GM23338 (cell line): ENCODE data around the gene SCFD2. TPM values are rescaled to one million over a fixed set of nuclear protein-coding genes. Genes with fewer than 3 reads are reported as not detected.

Experiments
- ATAC-seq: fragments of 200-7000 bp; cut with Tn5 transposase; 3 replicates; pipeline ENCODE4 v1.9.1; 2020
- DNase-seq: peaks from one replicate; pipeline ENCODE4 v3.0.0-alpha.2; 2015; ENCODE audit warnings: low spot score
- H2AFZ ChIP-seq: fragments of 200-600 bp; sonication (generic); 2 replicates; pipeline ENCODE4 v1.8.0; 2016; ENCODE audit warnings: antibody characterized with exemption, mild to moderate bottlenecking, moderate library complexity
- H3F3A ChIP-seq: fragments of 200-600 bp; sonication (generic); replicated peaks from 2 replicates; pipeline ENCODE4 v1.8.0; 2017; ENCODE audit warnings: antibody characterized with exemption, mixed run types, low read depth
- H3K27ac ChIP-seq: fragments of 200-600 bp; sonication (generic); 2 replicates; pipeline ENCODE4 v1.6.1; 2016; ENCODE audit warnings: low read depth
- H3K27me3 ChIP-seq: fragments of 200-600 bp; sonication (generic); 2 replicates; pipeline ENCODE4 v1.8.0; 2016; ENCODE audit warnings: mild to moderate bottlenecking, mixed run types, moderate library complexity; ENCODE audit not compliant: insufficient read depth
- H3K36me3 ChIP-seq: fragments of 200-600 bp; sonication (generic); 2 replicates; pipeline ENCODE4 v1.8.0; 2016; ENCODE audit warnings: mild to moderate bottlenecking; ENCODE audit not compliant: insufficient read depth
- H3K4me1 ChIP-seq: fragments of 200-600 bp; sonication (generic); 2 replicates; pipeline ENCODE4 v1.8.0; 2016; ENCODE audit warnings: mild to moderate bottlenecking, moderate library complexity; ENCODE audit not compliant: insufficient read depth
- H3K4me2 ChIP-seq: fragments of 200-600 bp; sonication (generic); 2 replicates; pipeline ENCODE4 v1.7.1; 2017; ENCODE audit warnings: mixed run types
- H3K4me3 ChIP-seq: fragments of 200-600 bp; sonication (generic); 2 replicates; pipeline ENCODE4 v1.6.1; 2016; ENCODE audit warnings: mixed run types
- H3K79me2 ChIP-seq: fragments of 200-600 bp; sonication (generic); replicated peaks from 2 replicates; pipeline ENCODE4 v1.8.0; 2017; ENCODE audit warnings: mild to moderate bottlenecking; ENCODE audit not compliant: insufficient read depth
- H3K9me2 ChIP-seq: fragments of 200-600 bp; sonication (generic); 2 replicates; pipeline ENCODE4 v1.8.0; 2017; ENCODE audit not compliant: insufficient read depth
- H4K20me1 ChIP-seq: fragments of 200-600 bp; sonication (generic); replicated peaks from 2 replicates; pipeline ENCODE4 v1.8.0; 2017; ENCODE audit warnings: mild to moderate bottlenecking; ENCODE audit not compliant: insufficient read depth
- H3K27ac Mint-ChIP-seq: 2 replicates; pipeline ENCODE4 v1.8.0; 2020; ENCODE audit warnings: inconsistent platforms, mild to moderate bottlenecking, moderate library complexity, mixed read lengths
- H3K27me3 Mint-ChIP-seq: 3 replicates; pipeline ENCODE4 v1.8.0; 2022; ENCODE audit warnings: low read depth, mild to moderate bottlenecking, moderate library complexity, mixed read lengths, inconsistent platforms; ENCODE audit not compliant: insufficient read depth, poor library complexity
- H3K36me3 Mint-ChIP-seq: 3 replicates; pipeline ENCODE4 v1.8.0; 2021; ENCODE audit warnings: low read depth, mild to moderate bottlenecking, inconsistent platforms, moderate library complexity, mixed read lengths
- H3K4me1 Mint-ChIP-seq: 3 replicates; pipeline ENCODE4 v1.8.0; 2020; ENCODE audit warnings: mild to moderate bottlenecking, inconsistent platforms, mixed read lengths
- H3K4me3 Mint-ChIP-seq: 3 replicates; pipeline ENCODE4 v1.8.0; 2021; ENCODE audit warnings: moderate library complexity, mild to moderate bottlenecking, inconsistent platforms, mixed read lengths
- H3K9me3 Mint-ChIP-seq: 3 replicates; pipeline ENCODE4 v1.8.0; 2020; ENCODE audit warnings: moderate library complexity, mild to moderate bottlenecking, inconsistent platforms, mixed read lengths
- CREB1 ChIP-seq: fragments of 250-450 bp; sonication (Bioruptor Pico); IDR thresholded peaks from 2 replicates; pipeline ENCODE4 v1.5.0; 2020; ENCODE audit warnings: low read depth, mild to moderate bottlenecking, moderate library complexity
- CTCF ChIP-seq, 2 experiments: fragments of 200-600 bp in 1 of 2; sonication (generic) in 1 of 2; conservative IDR thresholded peaks; 2 replicates each; pipeline versions ENCODE4 v1.5.1 to v1.6.1; 2016 to 2017; ENCODE audit warnings: antibody characterized with exemption in 2 of 2, low read depth in 2 of 2, mild to moderate bottlenecking in 2 of 2, moderate library complexity in 1 of 2
- EZH2 ChIP-seq: fragments of 200-600 bp; sonication (generic); IDR thresholded peaks from one replicate; pipeline ENCODE4 v1.8.0; 2017; ENCODE audit warnings: antibody characterized with exemption, mild to moderate bottlenecking, low read depth; ENCODE audit not compliant: unreplicated experiment
- JUNB ChIP-seq: IDR thresholded peaks from one replicate; pipeline ENCODE4 v1.6.1; 2016; ENCODE audit warnings: antibody characterized with exemption; ENCODE audit not compliant: unreplicated experiment
- NANOG ChIP-seq: IDR thresholded peaks from 2 replicates; pipeline ENCODE4 v1.6.1; 2016; ENCODE audit warnings: antibody characterized with exemption, borderline replicate concordance
- REST ChIP-seq: IDR thresholded peaks from one replicate; pipeline ENCODE4 v1.6.1; 2018; ENCODE audit warnings: antibody characterized with exemption; ENCODE audit not compliant: unreplicated experiment
- STAT1 ChIP-seq: IDR thresholded peaks from one replicate; pipeline ENCODE4 v1.6.1; 2016; ENCODE audit warnings: antibody characterized with exemption; ENCODE audit not compliant: unreplicated experiment
- ZNF114 ChIP-seq: fragments of 250-450 bp; sonication (Bioruptor Pico); IDR thresholded peaks from 2 replicates; pipeline ENCODE4 v1.5.0; 2020; ENCODE audit warnings: mild to moderate bottlenecking, moderate library complexity
- ZNF331 ChIP-seq: fragments of 250-450 bp; sonication (Bioruptor Pico); IDR thresholded peaks from 2 replicates; pipeline ENCODE4 v1.5.0; 2020; ENCODE audit warnings: low read depth, mild to moderate bottlenecking, moderate library complexity
- ZNF462 ChIP-seq: fragments of 250-450 bp; sonication (Bioruptor Pico); IDR thresholded peaks from 2 replicates; pipeline ENCODE4 v1.5.0; 2020; ENCODE audit warnings: mild to moderate bottlenecking, moderate library complexity
- polyA plus RNA-seq: library from polyadenylated mRNA; unstranded; fragments of >200 nt; fragmentation: Nextera tagmentation; extraction: Ambion mirVana; gene quantifications from 2 replicates; pipeline ENCODE4 v1.2.1, GENCODE V29; 2016
- total RNA-seq: library from RNA; depleted of rRNA; stranded (reverse); fragments of >200 nt; shearing (Covaris generic); gene quantifications from 2 replicates; pipeline ENCODE4 v1.2.3, GENCODE V29; 2014
- TF ChIP-seq, protein P1 (sequence below): IDR thresholded peaks from 2 replicates; pipeline ENCODE4 v1.6.1; 2016; ENCODE audit warnings: antibody characterized with exemption

Gene SCFD2
- total and polyA plus RNA-seq, 2 experiments from 2014 or later: 5.7 to 17.5 TPM

DNA sequence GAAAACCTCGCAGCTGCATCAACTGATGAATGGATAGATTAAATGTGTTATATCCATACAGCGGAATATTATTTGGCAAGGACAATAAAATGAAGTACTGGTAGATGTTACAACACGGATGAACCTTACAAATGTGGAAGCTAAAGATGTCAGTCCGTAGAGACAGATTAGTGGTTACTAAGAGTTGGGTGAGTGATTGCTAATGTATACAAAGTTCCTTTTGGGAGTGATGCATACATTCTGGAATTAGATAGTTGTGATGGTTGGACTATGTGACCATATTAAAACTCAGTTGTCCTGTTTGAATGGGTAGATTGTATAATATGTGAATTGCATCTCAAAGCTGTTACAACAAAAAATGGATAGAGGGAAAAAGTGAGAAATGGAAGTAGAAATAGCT, 14.4 kb upstream of the SCFD2 start (continued):
- TF ChIP-seq, protein P1, sequence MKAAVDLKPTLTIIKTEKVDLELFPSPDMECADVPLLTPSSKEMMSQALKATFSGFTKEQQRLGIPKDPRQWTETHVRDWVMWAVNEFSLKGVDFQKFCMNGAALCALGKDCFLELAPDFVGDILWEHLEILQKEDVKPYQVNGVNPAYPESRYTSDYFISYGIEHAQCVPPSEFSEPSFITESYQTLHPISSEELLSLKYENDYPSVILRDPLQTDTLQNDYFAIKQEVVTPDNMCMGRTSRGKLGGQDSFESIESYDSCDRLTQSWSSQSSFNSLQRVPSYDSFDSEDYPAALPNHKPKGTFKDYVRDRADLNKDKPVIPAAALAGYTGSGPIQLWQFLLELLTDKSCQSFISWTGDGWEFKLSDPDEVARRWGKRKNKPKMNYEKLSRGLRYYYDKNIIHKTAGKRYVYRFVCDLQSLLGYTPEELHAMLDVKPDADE: no peak

GRCh38 chr4:53378171-53378482, 12.3 kb upstream of the SCFD2 start:
- peak overlapping the region; percentile 92 for H2AFZ ChIP-seq
- peaks cover 4% of the 10 kb centered on the region; the same call in 1 of the 2 replicates for H3K36me3 ChIP-seq
- H3F3A ChIP-seq: no peaks in the 10 kb centered on the region
- peaks cover 4% of the 10 kb centered on the region; the same call in 1 of the 2 replicates for H3K4me1 ChIP-seq
- ATAC-seq (no peak), DNase-seq (no peak)
- peak overlapping the region; percentile 94 for H3K4me3 ChIP-seq
- H3K4me2 ChIP-seq: peak overlapping the region; percentile 97
- H3K79me2 ChIP-seq: peaks cover 55% of the 10 kb centered on the region
- H3K9me2 ChIP-seq: no peaks in the 10 kb centered on the region
- TF ChIP-seq CREB1 (CRISPR knock-in tag) (no peak), ZNF462 (no peak), ZNF331 (CRISPR knock-in tag) (no peak), EZH2 (no peak), ZNF114 (CRISPR knock-in tag) (no peak), REST (no peak), STAT1 (no peak), NANOG (no peak), JUNB (no peak), CTCF (conservative IDR thresholded peaks at IDR 0.05; ENCODE audit: low read depth in 2 of 2) (no peak)
- TF ChIP-seq, protein P1: no peak
- Mint-ChIP-seq H3K36me3 (peaks cover 12% of the 10 kb centered on the region), H3K27ac (peak overlapping the region; percentile 91), H3K4me3 (peak overlapping the region; percentile 94), H3K27me3 (peaks cover 11% of the 10 kb centered on the region), H3K4me1 (peaks cover 12% of the 10 kb centered on the region), H3K9me3 (no peaks in the 10 kb centered on the region)
- H3K27ac ChIP-seq: peak overlapping the region; percentile 87; the same call in 1 of the 2 replicates
- H3K27me3 ChIP-seq: no peaks in the 10 kb centered on the region
- H4K20me1 ChIP-seq: peaks cover 14% of the 10 kb centered on the region; the same call in 1 of the 2 replicates
